K562 (cell line): ENCODE measurements around the gene DOK3. TPM values are rescaled to one million over a fixed set of nuclear protein-coding genes. Genes with fewer than 3 reads are reported as not detected.

Experiments used
- CEBPG ChIP-seq, 3 experiments: fragments of 200-800 bp in 1 of 3; sonication (Bioruptor generic) in 1 of 3; sonication (generic) in 1 of 3; formaldehyde crosslinking in 1 of 3; IDR thresholded peaks in 2 of 3; conservative IDR thresholded peaks in 1 of 3; 2 replicates each; pipeline versions ENCODE4 v1.6.1 to v1.8.0; 2016 to 2022; ENCODE audit warnings: missing compliant biosample characterization in 2 of 3, missing genetic modification characterization in 2 of 3, mild to moderate bottlenecking in 1 of 3, missing genetic modification reagents in 1 of 3
- COPS2 ChIP-seq: fragments of 450-650 bp; conservative IDR thresholded peaks from 2 replicates; pipeline ENCODE4 v1.6.1; 2016; ENCODE audit warnings: mild to moderate bottlenecking, moderate library complexity
- CSDE1 ChIP-seq, 2 experiments: fragments of 450-650 bp; IDR thresholded peaks; 2 replicates each; pipeline ENCODE4 v1.6.1; 2016; ENCODE audit warnings: mild to moderate bottlenecking in 1 of 2
- CTBP1 ChIP-seq: fragments of 450-650 bp; IDR thresholded peaks from 2 replicates; pipeline ENCODE4 v1.6.1; 2016; ENCODE audit warnings: borderline replicate concordance
- E2F3 ChIP-seq: fragments of 250-450 bp; sonication (Bioruptor Pico); IDR thresholded peaks from 2 replicates; pipeline ENCODE4 v1.4.0; 2020; ENCODE audit warnings: mild to moderate bottlenecking
- GABPA ChIP-seq: fragments of 200-800 bp; sonication (Bioruptor generic); conservative IDR thresholded peaks from 2 replicates; pipeline ENCODE4 v1.6.1; 2016; ENCODE audit warnings: low read depth, missing genetic modification characterization, missing compliant biosample characterization
- GABPB1 ChIP-seq: sonication (generic); formaldehyde crosslinking; IDR thresholded peaks from 2 replicates; pipeline ENCODE4 v1.8.0; 2022; ENCODE audit warnings: mild to moderate bottlenecking, missing genetic modification reagents
- KAT7 ChIP-seq: sonication (generic); formaldehyde crosslinking; IDR thresholded peaks from 2 replicates; pipeline ENCODE4 v1.8.0; 2022; ENCODE audit warnings: missing genetic modification reagents, mild to moderate bottlenecking, borderline replicate concordance
- MYNN ChIP-seq, 2 experiments: sonication (generic); formaldehyde crosslinking in 1 of 2; IDR thresholded peaks; 2 replicates each; pipeline versions ENCODE4 v1.5.0 to v1.6.1; 2016 to 2020; ENCODE audit warnings: antibody characterized with exemption in 1 of 2, missing genetic modification reagents in 1 of 2
- NRF1 ChIP-seq, 2 experiments: fragments of 450-650 bp; IDR thresholded peaks in 1 of 2; conservative IDR thresholded peaks in 1 of 2; 2 replicates each; pipeline ENCODE4 v1.6.1; 2014; ENCODE audit warnings: mild to moderate bottlenecking in 2 of 2
- PHTF2 ChIP-seq: fragments of 250-450 bp; sonication (Bioruptor Pico); IDR thresholded peaks from 2 replicates; pipeline ENCODE4 v1.5.0; 2021; ENCODE audit warnings: mild to moderate bottlenecking
- POLR2AphosphoS2 ChIP-seq: IDR thresholded peaks from 2 replicates; pipeline ENCODE4 v1.6.1; 2012; ENCODE audit warnings: low read length, improper control_type of control experiment
- SAFB ChIP-seq: fragments of 200-400 bp; formaldehyde crosslinking; IDR thresholded peaks from 2 replicates; pipeline ENCODE4 v1.6.1; 2017; ENCODE audit warnings: low read depth, low read length, borderline replicate concordance
- TBP ChIP-seq: optimal IDR thresholded peaks from 2 replicates; pipeline ENCODE3; 2011; ENCODE audit warnings: low read depth, low read length, improper control_type of control experiment
- TCFL5 ChIP-seq: fragments of 250-450 bp; sonication (Bioruptor Pico); conservative IDR thresholded peaks from 2 replicates; pipeline ENCODE4 v1.6.1; 2021; ENCODE audit warnings: mild to moderate bottlenecking, moderate library complexity, matching md5 sums
- TEAD1 ChIP-seq, 2 experiments: fragments of 450-650 bp in 1 of 2; sonication (generic) in 1 of 2; formaldehyde crosslinking; IDR thresholded peaks; 2 replicates each; pipeline versions ENCODE4 v1.4.0 to v1.8.0; 2020 to 2022; ENCODE audit warnings: mild to moderate bottlenecking in 2 of 2, missing genetic modification reagents in 1 of 2
- TEAD4 ChIP-seq, 2 experiments: sonication (generic) in 1 of 2; formaldehyde crosslinking in 1 of 2; IDR thresholded peaks; 2 replicates each; pipeline versions ENCODE4 v1.6.1 to v1.8.0; 2012 to 2022; ENCODE audit warnings: borderline replicate concordance in 1 of 2, inconsistent platforms in 1 of 2, low read length in 1 of 2, mild to moderate bottlenecking in 1 of 2, missing genetic modification reagents in 1 of 2
- TRIM24 ChIP-seq, 2 experiments: fragments of 450-650 bp; IDR thresholded peaks; 2 replicates each; pipeline ENCODE4 v1.6.1; 2016
- ZNF12 ChIP-seq: sonication (generic); formaldehyde crosslinking; IDR thresholded peaks from 2 replicates; pipeline ENCODE4 v1.4.0; 2020; ENCODE audit warnings: mild to moderate bottlenecking, missing genetic modification reagents
- ZNF23 ChIP-seq: fragments of 250-450 bp; sonication (Bioruptor Pico); IDR thresholded peaks from 2 replicates; pipeline ENCODE4 v1.4.0; 2020; ENCODE audit warnings: mild to moderate bottlenecking
- ZNF263 ChIP-seq: sonication (generic); formaldehyde crosslinking; IDR thresholded peaks from 2 replicates; pipeline ENCODE4 v1.8.0; 2022; ENCODE audit warnings: mild to moderate bottlenecking, missing genetic modification reagents, borderline replicate concordance
- ZNF766 ChIP-seq: fragments of 200-800 bp; sonication (Bioruptor generic); conservative IDR thresholded peaks from 2 replicates; pipeline ENCODE4 v1.6.1; 2016; ENCODE audit warnings: missing genetic modification characterization, missing compliant biosample characterization
- ZSCAN32 ChIP-seq: fragments of 450-650 bp; formaldehyde crosslinking; IDR thresholded peaks from 2 replicates; pipeline ENCODE4 v1.4.0; 2020; ENCODE audit warnings: mild to moderate bottlenecking, moderate library complexity
- polyA plus RNA-seq, 8 experiments: library from polyadenylated mRNA; depleted of rRNA in 4 of 8; stranded (reverse) in 5 of 8; unstranded in 3 of 8; fragments of >200 nt; fragmentation: Nextera tagmentation in 2 of 8; fragmentation: Illumina TruSeq in 1 of 8; extraction: Ambion mirVana in 2 of 8; extraction: Trizol in 1 of 8; gene quantifications; 2 replicates each; pipeline versions ENCODE4 v1.2.1 to v1.2.3, GENCODE V29; 2011 to 2014; ENCODE audit warnings: inconsistent platforms in 1 of 8, missing spikeins in 1 of 8
- total RNA-seq, 7 experiments: library from RNA; depleted of rRNA in 6 of 7; stranded (reverse); fragments of >200 nt in 6 of 7; fragmentation: Illumina TruSeq in 2 of 7; extraction: Trizol in 2 of 7; gene quantifications; 2 replicates each; pipeline versions ENCODE4 v1.2.1 to v1.2.3, GENCODE V29; 2011 to 2021; ENCODE audit warnings: low replicate concordance in 1 of 7
- TF ChIP-seq, protein P1 (sequence below): fragments of 450-650 bp; IDR thresholded peaks from 2 replicates; pipeline ENCODE4 v1.6.1; 2017; ENCODE audit warnings: antibody characterized with exemption
- TF ChIP-seq, protein P2 (sequence below): fragments of 450-650 bp; IDR thresholded peaks from 2 replicates; pipeline ENCODE4 v1.6.1; 2016; ENCODE audit warnings: low read depth, mild to moderate bottlenecking, moderate library complexity

DOK3 gene
- total and polyA plus RNA-seq, 9 of the 15 experiments (the other 6 are each of a cell fraction or from before 2014, with no cell fraction given) = 1.3 to 23.0 (median 8.0) TPM

DNA sequence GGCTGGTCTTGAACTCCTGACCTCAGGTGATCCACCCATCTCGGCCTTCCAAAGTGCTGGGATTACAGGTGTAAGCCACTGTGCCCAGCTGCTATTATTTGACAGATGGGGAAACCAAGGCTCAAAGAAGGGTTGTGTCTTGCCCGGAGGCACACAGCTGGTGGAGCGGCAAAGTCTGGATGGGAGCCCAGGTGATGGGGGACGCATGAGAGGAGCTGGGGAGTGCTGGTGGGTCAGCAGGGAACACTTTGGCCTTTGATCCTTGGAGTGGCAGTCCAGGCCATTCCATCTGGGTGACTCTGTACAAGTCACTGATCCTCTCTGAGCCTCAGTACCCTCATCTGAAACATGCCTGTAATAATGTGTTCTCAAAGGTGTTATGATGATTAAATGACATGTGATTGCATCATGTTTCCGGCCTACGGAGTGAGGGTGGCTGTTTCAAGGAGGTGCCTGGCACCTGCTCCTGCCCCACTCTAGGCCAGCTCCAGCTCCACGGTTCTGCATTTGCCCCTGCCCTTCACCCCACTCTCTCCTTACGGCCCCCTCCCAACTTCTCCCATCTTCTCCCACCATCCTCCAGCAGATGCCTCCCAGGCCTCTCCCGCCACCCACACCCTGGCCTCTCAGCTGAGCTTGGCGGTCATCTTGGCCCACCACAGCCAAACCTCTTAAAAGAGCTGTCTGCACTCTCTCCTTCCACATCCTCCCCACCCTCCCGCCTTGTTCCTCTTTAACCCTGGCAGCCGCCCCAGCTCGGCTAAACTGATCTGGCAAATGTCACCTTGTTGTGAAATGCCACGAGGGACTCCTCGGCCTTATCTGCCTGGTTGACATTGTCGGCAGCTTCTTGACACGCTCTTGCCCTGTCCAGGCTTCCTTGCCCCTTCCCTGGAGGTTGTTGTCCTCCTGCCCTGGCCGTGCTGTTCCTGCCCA lies 30.6 kb downstream of the DOK3 start (continued):
- TF ChIP-seq, protein P1, sequence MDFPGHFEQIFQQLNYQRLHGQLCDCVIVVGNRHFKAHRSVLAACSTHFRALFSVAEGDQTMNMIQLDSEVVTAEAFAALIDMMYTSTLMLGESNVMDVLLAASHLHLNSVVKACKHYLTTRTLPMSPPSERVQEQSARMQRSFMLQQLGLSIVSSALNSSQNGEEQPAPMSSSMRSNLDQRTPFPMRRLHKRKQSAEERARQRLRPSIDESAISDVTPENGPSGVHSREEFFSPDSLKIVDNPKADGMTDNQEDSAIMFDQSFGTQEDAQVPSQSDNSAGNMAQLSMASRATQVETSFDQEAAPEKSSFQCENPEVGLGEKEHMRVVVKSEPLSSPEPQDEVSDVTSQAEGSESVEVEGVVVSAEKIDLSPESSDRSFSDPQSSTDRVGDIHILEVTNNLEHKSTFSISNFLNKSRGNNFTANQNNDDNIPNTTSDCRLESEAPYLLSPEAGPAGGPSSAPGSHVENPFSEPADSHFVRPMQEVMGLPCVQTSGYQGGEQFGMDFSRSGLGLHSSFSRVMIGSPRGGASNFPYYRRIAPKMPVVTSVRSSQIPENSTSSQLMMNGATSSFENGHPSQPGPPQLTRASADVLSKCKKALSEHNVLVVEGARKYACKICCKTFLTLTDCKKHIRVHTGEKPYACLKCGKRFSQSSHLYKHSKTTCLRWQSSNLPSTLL = no peak
- no peak for TF ChIP-seq POLR2AphosphoS2
- no peak for TF ChIP-seq ZNF12 (CRISPR knock-in tag)
- TF ChIP-seq MYNN (IDR thresholded peaks at IDR 0.05) = no peak
- no peak for TF ChIP-seq MYNN (CRISPR knock-in tag; IDR thresholded peaks at IDR 0.05)
- TF ChIP-seq, protein P2, sequence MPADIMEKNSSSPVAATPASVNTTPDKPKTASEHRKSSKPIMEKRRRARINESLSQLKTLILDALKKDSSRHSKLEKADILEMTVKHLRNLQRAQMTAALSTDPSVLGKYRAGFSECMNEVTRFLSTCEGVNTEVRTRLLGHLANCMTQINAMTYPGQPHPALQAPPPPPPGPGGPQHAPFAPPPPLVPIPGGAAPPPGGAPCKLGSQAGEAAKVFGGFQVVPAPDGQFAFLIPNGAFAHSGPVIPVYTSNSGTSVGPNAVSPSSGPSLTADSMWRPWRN = no peak
- TF ChIP-seq TCFL5 = no peak
- TF ChIP-seq ZNF766 (CRISPR knock-in tag) = no peak; the same call in 1 of the 2 replicates
- peak in 1 of 2 experiments; percentile 64; a peak in 2 of 4 replicates for TF ChIP-seq TRIM24 (IDR thresholded peaks at IDR 0.05)
- TF ChIP-seq ZSCAN32 = peak; percentile 72
- 0 out of 2 replicates have a peak, but pooled peaks have one; percentile 6 for TF ChIP-seq E2F3 (CRISPR knock-in tag)
- no peak for TF ChIP-seq ZNF263
- no peak for TF ChIP-seq NRF1 (conservative IDR thresholded peaks at IDR 0.05 in 1 of 2, IDR thresholded peaks at IDR 0.05 in 1 of 2)
- TF ChIP-seq GABPB1 = no peak
- no peak for TF ChIP-seq TEAD1 (CRISPR knock-in tag; IDR thresholded peaks at IDR 0.05)
- TF ChIP-seq PHTF2 (CRISPR knock-in tag) = no peak
- TF ChIP-seq GABPA (tag) = no peak; the same call in 1 of the 2 replicates
- no peak for TF ChIP-seq KAT7 (CRISPR knock-in tag)
- no peak for TF ChIP-seq COPS2
- no peak for TF ChIP-seq SAFB
- TF ChIP-seq TBP = no peak
- TF ChIP-seq CSDE1 (IDR thresholded peaks at IDR 0.05) = no peak
- TF ChIP-seq CEBPG (CRISPR knock-in tag; IDR thresholded peaks at IDR 0.05) = peak; percentile 94
- TF ChIP-seq CEBPG (tag; conservative IDR thresholded peaks at IDR 0.05 in 1 of 2, IDR thresholded peaks at IDR 0.05 in 1 of 2) = peak; percentile 86 to 95
- no peak for TF ChIP-seq CTBP1
- TF ChIP-seq TEAD4 (IDR thresholded peaks at IDR 0.05; ENCODE audit: low read length) = 0 out of 2 replicates have a peak, but pooled peaks have one; percentile 6
- TF ChIP-seq TEAD4 (CRISPR knock-in tag; IDR thresholded peaks at IDR 0.05; ENCODE audit: borderline replicate concordance) = no peak
- no peak for TF ChIP-seq ZNF23 (CRISPR knock-in tag)
